Prostate gland (tissue), 2 donors: ENCODE results near the gene RWDD1. TPM values are rescaled to one million over a fixed set of nuclear protein-coding genes. Genes with fewer than 3 reads are reported as not detected.

ENCODE experiments used
- DNase-seq: peaks from one replicate; pipeline ENCODE4 v3.0.0-alpha.2; 2019; ENCODE audit warnings: low spot score
- H3K27ac ChIP-seq, 2 donors: fragments of 200-600 bp; sonication (generic); 2 replicates each; pipeline ENCODE4 v1.5.1; 2017 to 2019
- H3K27me3 ChIP-seq: fragments of 200-600 bp; sonication (generic); replicated peaks from 2 replicates; pipeline ENCODE4 v1.5.1; 2019; ENCODE audit not compliant: insufficient read depth
- H3K36me3 ChIP-seq, 2 donors: fragments of 200-600 bp; sonication (generic); 1 replicate in 1 of 2; 2 replicates in 1 of 2; pipeline versions ENCODE4 v1.5.1 to v1.8.1; 2017 to 2019
- H3K4me1 ChIP-seq: fragments of 200-600 bp; sonication (generic); replicated peaks from 2 replicates; pipeline ENCODE4 v1.5.1; 2019
- H3K4me3 ChIP-seq, 2 donors: fragments of 200-600 bp; sonication (generic); 2 replicates each; pipeline ENCODE4 v1.5.1; 2017 to 2019
- H3K9me3 ChIP-seq: fragments of 200-600 bp; sonication (generic); 2 replicates; pipeline ENCODE4 v1.5.1; 2017
- CTCF ChIP-seq, 4 experiments: fragments of 200-600 bp in 2 of 4; fragments of 450-650 bp in 2 of 4; sonication (generic) in 2 of 4; IDR thresholded peaks; 1 replicate in 3 of 4; 2 replicates in 1 of 4; pipeline ENCODE4 v1.5.1; 2016 to 2019; ENCODE audit warnings: antibody characterized with exemption in 4 of 4, mild to moderate bottlenecking in 2 of 4, moderate library complexity in 2 of 4
- POLR2A ChIP-seq: fragments of 450-650 bp; IDR thresholded peaks from one replicate; pipeline ENCODE4 v1.6.1; 2016; ENCODE audit warnings: antibody characterized with exemption, mild to moderate bottlenecking
- POLR2AphosphoS5 ChIP-seq: sonication (generic); formaldehyde crosslinking; IDR thresholded peaks from one replicate; pipeline ENCODE4 v1.6.1; 2017; ENCODE audit warnings: antibody characterized with exemption
- WGBS: methylation state at CpG from one replicate; pipeline ENCODE4 v1.1.5; 2018; 5-methylcytosine and 5-hydroxymethylcytosine counted together
- intact Hi-C: fragments of 100-400 bp; cut with DNase I; formaldehyde crosslinking; loops from one replicate; pipeline ENCODE4 v1.14.2; 2022
- total RNA-seq, 2 donors: library from RNA; depleted of rRNA; stranded (reverse); fragments of >200 nt; gene quantifications; one replicate each; pipeline ENCODE4 v1.1.0, GENCODE V29; 2016

RWDD1 gene
- total RNA-seq, 2 donors from 2014 or later = 26.7 to 40.3 TPM

DNA sequence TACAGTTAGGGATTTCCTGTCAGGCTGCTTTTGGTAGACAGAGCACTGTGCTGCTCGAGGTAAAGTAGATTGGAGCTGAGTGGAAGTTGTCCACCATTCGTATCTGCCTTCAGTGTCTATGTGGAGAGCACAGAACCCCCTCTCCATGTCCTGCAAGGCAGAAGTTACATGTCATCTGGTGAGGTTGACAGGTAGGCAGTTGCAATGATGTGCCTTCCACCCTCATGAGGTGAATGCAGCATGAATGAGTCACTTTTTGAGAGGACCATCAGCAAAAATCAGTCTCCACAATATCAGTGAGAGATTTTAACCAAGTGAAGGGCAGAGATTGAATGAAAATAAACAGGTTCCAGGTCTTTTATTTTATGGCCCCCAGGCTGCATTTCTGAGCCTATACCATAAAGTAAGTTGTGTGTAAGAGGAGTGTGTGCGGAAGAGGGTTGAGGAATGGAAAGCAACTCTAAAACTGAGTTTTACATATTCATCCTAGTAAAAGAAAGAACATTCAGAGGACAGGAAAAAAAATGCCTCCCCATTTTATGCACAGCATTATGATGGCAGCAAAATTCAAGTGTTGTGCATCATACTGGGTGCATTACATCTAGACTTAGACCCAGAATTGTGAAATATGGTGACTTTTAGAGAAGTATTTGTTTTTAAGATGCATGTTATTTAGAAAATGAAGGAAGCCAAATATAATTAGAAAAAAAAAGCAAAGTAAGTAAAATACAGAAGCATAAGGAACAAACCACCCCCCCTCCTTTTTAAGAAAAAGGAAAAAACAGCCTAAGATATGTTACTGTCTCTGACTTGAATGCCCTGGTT, 41.6 kb upstream of the RWDD1 start:
- no peak for DNase-seq
- 76% methylated on average over 3 of the region's 3 CpGs for WGBS
- H3K36me3 ChIP-seq = no peaks in the 10 kb centered on the region
- no peak overlapping the region for H3K4me3 ChIP-seq
- TF ChIP-seq POLR2A (no peak), POLR2AphosphoS5 (no peak), CTCF (IDR thresholded peaks at IDR 0.05) (no peak)
- H3K9me3 ChIP-seq = no peaks in the 10 kb centered on the region
- intact Hi-C loops = loop anchor here (10.0 kb wide), 1 partner anchor 245 kb away; no protein-coding TSS in a partner anchor
- H3K27ac ChIP-seq = no peak overlapping the region
- no peaks in the 10 kb centered on the region for H3K4me1 ChIP-seq
- H3K27me3 ChIP-seq = no peaks in the 10 kb centered on the region

- H3K9me3 ChIP-seq = no peaks in the 10 kb centered on the region
- DNase-seq = no peak
- H3K4me1 ChIP-seq = no peaks in the 10 kb centered on the region
- intact Hi-C loops = loop anchor here (10.0 kb wide), 1 partner anchor 246 kb away; no protein-coding TSS in a partner anchor
- no peak overlapping the region for H3K27ac ChIP-seq
- 47% methylated on average over 2 of the region's 2 CpGs for WGBS
- TF ChIP-seq POLR2AphosphoS5 (no peak), CTCF (IDR thresholded peaks at IDR 0.05) (no peak)
- no peak overlapping the region for H3K4me3 ChIP-seq
- no peaks in the 10 kb centered on the region for H3K27me3 ChIP-seq
- no peaks in the 10 kb centered on the region for H3K36me3 ChIP-seq
Measured at GRCh38 chr6:116530436-116530835, 40.9 kb upstream of the RWDD1 start.

DNA sequence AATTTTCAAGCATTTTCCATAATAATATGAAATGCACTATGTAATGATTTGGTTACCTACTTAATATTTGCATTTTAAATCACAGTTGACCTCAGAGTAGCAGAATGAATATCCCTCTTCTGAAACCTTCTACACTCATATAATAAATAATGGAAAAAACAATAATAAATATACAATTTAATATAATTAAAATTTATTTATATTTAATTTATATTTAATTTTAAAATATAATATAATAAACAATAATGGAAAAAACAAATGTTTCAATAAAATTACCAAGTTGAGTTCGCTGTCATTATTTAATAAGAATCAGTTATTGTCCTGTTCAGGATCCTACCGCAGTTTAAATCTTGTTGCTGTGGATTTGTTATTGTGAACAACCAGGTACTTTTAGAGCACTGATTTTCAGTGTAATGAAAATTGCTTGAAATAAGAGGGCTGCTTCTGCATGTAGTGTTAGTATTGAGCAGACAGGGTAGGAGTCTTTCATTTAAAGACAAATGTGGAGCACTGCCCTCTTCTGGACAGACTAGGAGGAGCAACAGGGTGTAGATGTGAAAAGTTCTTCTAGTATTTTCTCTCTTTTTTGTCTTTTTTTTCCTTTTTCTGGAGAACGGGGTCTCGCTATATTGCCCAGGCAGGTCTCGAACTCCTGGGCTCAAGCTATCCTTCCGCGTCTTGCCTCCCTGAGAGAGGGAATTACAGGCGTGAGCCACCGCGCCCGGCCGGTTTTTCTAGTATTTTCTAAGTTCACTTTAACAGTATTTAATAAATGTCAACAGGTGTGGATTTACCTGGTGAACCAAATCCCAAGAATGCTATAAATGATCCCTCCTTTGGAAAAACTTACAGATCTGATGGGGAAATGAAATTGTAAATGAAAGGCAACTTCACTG, 39.4 kb upstream of the RWDD1 start:
- 75% methylated on average over 12 of the region's 12 CpGs for WGBS
- DNase-seq = peak; percentile 13

GRCh38 chr6:116533233-116533957, 37.9 kb upstream of the RWDD1 start:
- H3K36me3 ChIP-seq = no peaks in the 10 kb centered on the region
- H3K4me1 ChIP-seq = no peaks in the 10 kb centered on the region
- intact Hi-C loops = loop anchor here (10.0 kb wide), 1 partner anchor 249 kb away; no protein-coding TSS in a partner anchor
- no peak overlapping the region for H3K27ac ChIP-seq
- no peak overlapping the region for H3K4me3 ChIP-seq
- H3K27me3 ChIP-seq = no peaks in the 10 kb centered on the region
- 75% methylated on average over 9 of the region's 9 CpGs for WGBS
- TF ChIP-seq CTCF (IDR thresholded peaks at IDR 0.05) (no peak), POLR2AphosphoS5 (no peak), POLR2A (no peak)
- DNase-seq = no peak
- no peaks in the 10 kb centered on the region for H3K9me3 ChIP-seq

More for the DNA sequence above, 39.4 kb upstream of the RWDD1 start:
- H3K27ac ChIP-seq = no peak overlapping the region
- H3K9me3 ChIP-seq = no peaks in the 10 kb centered on the region
- H3K4me3 ChIP-seq = no peak overlapping the region
- intact Hi-C loops = loop anchor here (10.0 kb wide), 1 partner anchor 247 kb away; no protein-coding TSS in a partner anchor
- H3K27me3 ChIP-seq = no peaks in the 10 kb centered on the region
- H3K36me3 ChIP-seq = no peaks in the 10 kb centered on the region
- TF ChIP-seq POLR2A (no peak), CTCF (IDR thresholded peaks at IDR 0.05) (peak; percentile 31 to 65 (median 52))
- no peaks in the 10 kb centered on the region for H3K4me1 ChIP-seq
